ENCODE results near the gene GNAS-AS1.

Gene GNAS-AS1

GRCh38 chr20:58788896-58789544, 61.7 kb downstream of the GNAS-AS1 start:
- no peak for DNase-seq
- no peaks in the 10 kb centered on the region for H3K9me3 Mint-ChIP-seq
- H3K27me3 Mint-ChIP-seq (ENCODE audit: low read depth, poor library complexity) = peaks cover 22% of the 10 kb centered on the region
- H3K4me1 Mint-ChIP-seq = peaks cover 25% of the 10 kb centered on the region
- H3K4me3 Mint-ChIP-seq = no peak overlapping the region
- TF ChIP-seq CTCF (IDR thresholded peaks at IDR 0.05) = no peak
- no peak overlapping the region for H3K27ac Mint-ChIP-seq
- H3K36me3 Mint-ChIP-seq (ENCODE audit: low read depth) = no peaks in the 10 kb centered on the region

GRCh38 chr20:58787211-58788005, 63.3 kb downstream of the GNAS-AS1 start:
- TF ChIP-seq CTCF (IDR thresholded peaks at IDR 0.05) = no peak
- DNase-seq = no peak
- Mint-ChIP-seq H3K4me1 (peaks cover 25% of the 10 kb centered on the region), H3K4me3 (no peak overlapping the region), H3K9me3 (no peaks in the 10 kb centered on the region), H3K27ac (no peak overlapping the region), H3K27me3 (ENCODE audit: low read depth, poor library complexity) (peaks cover 22% of the 10 kb centered on the region), H3K36me3 (ENCODE audit: low read depth) (no peaks in the 10 kb centered on the region)

- TF ChIP-seq CTCF (IDR thresholded peaks at IDR 0.05) = no peak
- Mint-ChIP-seq H3K27ac (no peak overlapping the region), H3K36me3 (ENCODE audit: low read depth) (no peaks in the 10 kb centered on the region), H3K9me3 (no peaks in the 10 kb centered on the region), H3K27me3 (ENCODE audit: low read depth, poor library complexity) (peaks cover 28% of the 10 kb centered on the region), H3K4me1 (peaks cover 36% of the 10 kb centered on the region), H3K4me3 (no peak overlapping the region)
- DNase-seq = no peak
Observed at GRCh38 chr20:58784321-58785074, 66.2 kb downstream of the GNAS-AS1 start.

GRCh38 chr20:58783511-58784011, 67.1 kb downstream of the GNAS-AS1 start:
- no peak overlapping the region for H3K4me3 Mint-ChIP-seq
- H3K9me3 Mint-ChIP-seq = no peaks in the 10 kb centered on the region
- no peak overlapping the region for H3K27ac Mint-ChIP-seq
- no peaks in the 10 kb centered on the region for H3K36me3 Mint-ChIP-seq (ENCODE audit: low read depth)
- peaks cover 29% of the 10 kb centered on the region for H3K4me1 Mint-ChIP-seq
- H3K27me3 Mint-ChIP-seq (ENCODE audit: low read depth, poor library complexity) = peaks cover 23% of the 10 kb centered on the region
- TF ChIP-seq CTCF (IDR thresholded peaks at IDR 0.05) = no peak
- DNase-seq = no peak

GRCh38 chr20:58781138-58781537, 69.6 kb downstream of the GNAS-AS1 start:
- peaks cover 20% of the 10 kb centered on the region for H3K27me3 Mint-ChIP-seq (ENCODE audit: low read depth, poor library complexity)
- no peak overlapping the region for H3K4me3 Mint-ChIP-seq
- no peak overlapping the region for H3K27ac Mint-ChIP-seq
- H3K4me1 Mint-ChIP-seq = peaks cover 19% of the 10 kb centered on the region
- no peak for DNase-seq
- H3K9me3 Mint-ChIP-seq = no peaks in the 10 kb centered on the region
- no peaks in the 10 kb centered on the region for H3K36me3 Mint-ChIP-seq (ENCODE audit: low read depth)
- no peak for TF ChIP-seq CTCF (IDR thresholded peaks at IDR 0.05)
